GM21367 (cell line): ENCODE data around the gene CMTM2.
"Not testable (repeated sequence)": the region's sequence is repeated elsewhere in the genome, so short reads cannot be mapped to it uniquely, and the experiment has no call there.

ENCODE experiments used
- ATAC-seq: cut with Tn5 transposase; IDR thresholded peaks from one replicate; pipeline ENCODE4 v1.9.1; 2021; ENCODE audit not compliant: unreplicated experiment

Gene CMTM2

GRCh38 chr16:66552286-66553177 lies 26.7 kb upstream of the CMTM2 start, which contains the start of gene CKLF:
CKLF (plus strand) TSS chr16:66552576; CDS start chr16:66552716, 140 bp downstream.
- ATAC-seq: peak; percentile 55

- no peak for ATAC-seq
These were observed 26.0 kb upstream of the CMTM2 start for GRCh38 chr16:66553223-66553622.

- ATAC-seq: no peak
These were observed 25.2 kb upstream of the CMTM2 start for GRCh38 chr16:66554021-66554420.

GRCh38 chr16:66554495-66554894 lies 24.8 kb upstream of the CMTM2 start:
- ATAC-seq: no peak

GRCh38 chr16:66560107-66560506 lies 19.2 kb upstream of the CMTM2 start:
- ATAC-seq: no peak

GRCh38 chr16:66561381-66562080 lies 17.7 kb upstream of the CMTM2 start:
- no peak for ATAC-seq

GRCh38 chr16:66562409-66562808 lies 16.9 kb upstream of the CMTM2 start:
- no peak for ATAC-seq

DNA sequence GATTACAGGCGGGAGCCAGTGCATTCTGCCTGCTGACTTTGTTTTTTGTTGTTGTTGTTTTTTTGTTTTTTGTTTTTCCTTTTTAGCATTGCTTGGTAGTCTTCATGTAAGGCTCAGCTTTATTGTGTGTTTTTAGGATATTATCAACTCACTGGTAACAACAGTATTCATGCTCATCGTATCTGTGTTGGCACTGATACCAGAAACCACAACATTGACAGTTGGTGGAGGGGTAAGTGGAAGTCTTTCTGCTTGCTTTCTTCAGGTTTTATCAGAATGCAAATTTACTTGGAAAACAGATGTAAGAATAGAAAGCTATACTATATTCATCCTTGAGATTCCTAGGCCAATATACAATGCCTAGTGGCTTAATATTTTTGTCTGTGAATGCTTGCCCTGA lies 16.3 kb upstream of the CMTM2 start:
- ATAC-seq: no peak

GRCh38 chr16:66563574-66564334 lies 15.5 kb upstream of the CMTM2 start:
- ATAC-seq: no peak

GRCh38 chr16:66566051-66566901 lies 13.0 kb upstream of the CMTM2 start, which contains the start of gene CMTM1:
CMTM1 (plus strand) TSS chr16:66566439; CDS start chr16:66566514, 75 bp downstream.
- ATAC-seq: no peak

GRCh38 chr16:66567270-66567669 lies 12.0 kb upstream of the CMTM2 start:
- not testable (repeated sequence) for ATAC-seq

DNA sequence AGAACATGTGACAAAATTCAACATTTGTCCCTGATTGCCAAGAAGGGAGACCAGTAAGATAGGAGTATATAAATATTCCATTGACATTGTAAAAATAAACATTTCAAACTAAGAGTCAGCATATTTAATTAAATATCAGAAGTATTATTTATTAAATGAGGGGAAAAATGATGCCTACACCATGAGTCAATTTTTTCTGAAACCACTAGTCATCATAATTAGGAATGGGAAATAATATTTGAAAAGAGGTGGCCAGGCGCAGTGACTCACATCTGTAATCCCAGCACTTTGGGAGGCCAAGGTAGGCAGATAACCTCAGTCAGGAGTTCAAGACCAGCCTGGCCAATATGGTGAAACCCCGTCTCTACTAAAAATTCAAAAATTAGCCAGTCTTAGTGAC lies 10.9 kb upstream of the CMTM2 start:
- no peak for ATAC-seq

GRCh38 chr16:66569131-66569530 lies 10.1 kb upstream of the CMTM2 start:
- no peak for ATAC-seq

DNA sequence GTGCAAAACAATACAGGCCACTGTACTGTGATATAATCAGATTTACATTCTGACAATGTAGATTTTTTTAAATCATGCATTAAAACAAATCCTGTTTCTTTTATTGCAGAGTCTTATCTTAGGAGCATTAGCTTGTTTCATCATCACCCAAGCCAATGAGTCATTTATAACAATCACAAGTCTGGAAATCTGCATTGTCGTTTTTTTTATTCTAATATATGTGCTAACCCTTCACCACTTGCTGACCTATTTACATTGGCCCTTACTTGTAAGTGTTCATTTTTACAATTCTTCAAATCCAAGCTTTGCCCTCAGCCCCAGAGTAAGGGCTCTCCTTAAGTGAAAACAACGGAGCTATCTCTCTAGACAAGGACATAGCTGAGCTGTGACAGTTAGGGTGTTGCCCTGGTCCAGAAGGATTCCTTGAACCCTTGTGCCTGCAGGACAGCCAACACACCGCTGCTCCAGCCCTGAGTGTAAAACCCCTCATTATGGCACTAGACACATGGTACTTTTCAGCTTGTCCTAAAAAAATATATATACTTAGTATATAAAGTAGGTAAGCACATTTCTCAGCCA lies 9.3 kb upstream of the CMTM2 start:
- ATAC-seq: no peak

- no peak for ATAC-seq
These were observed 6.9 kb upstream of the CMTM2 start for GRCh38 chr16:66572356-66572755.

DNA sequence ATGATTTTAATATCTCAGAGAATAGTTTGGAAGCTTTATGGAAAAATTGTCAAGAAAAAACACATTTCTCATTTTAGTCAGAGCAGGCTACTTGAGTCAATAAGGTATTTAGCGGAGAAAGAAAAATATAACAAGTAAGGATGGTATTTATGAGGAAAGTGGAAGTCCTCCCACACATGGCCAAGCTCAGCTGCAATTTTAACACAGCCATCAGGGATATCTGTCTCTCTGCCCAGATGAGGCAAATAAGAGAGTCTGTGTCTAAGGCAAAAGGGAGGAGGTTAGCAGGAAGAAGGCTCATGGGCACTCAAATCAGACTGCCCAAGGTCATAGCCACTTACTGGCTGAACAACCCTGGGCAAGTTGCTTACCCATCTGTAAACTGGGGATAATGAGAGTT lies 5.2 kb upstream of the CMTM2 start:
- no peak for ATAC-seq

DNA sequence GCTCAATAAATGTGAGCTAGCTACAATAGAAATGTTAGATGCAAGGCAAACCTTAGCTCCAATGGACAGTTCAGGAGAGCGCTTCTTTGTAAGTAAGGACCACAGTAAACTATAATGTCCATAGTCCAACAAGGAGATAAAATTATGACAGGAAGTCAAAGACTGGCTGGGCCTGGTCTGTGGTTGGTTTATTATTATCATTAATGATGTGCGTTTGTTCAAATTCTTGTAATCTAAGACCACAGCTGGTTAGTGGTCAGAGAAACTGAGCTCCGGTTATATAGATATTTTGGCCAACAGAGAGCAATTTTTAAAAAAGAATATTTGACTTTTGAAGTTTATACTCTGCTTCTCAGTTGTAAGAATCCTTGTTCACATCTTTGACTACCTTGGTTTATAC lies 4.7 kb upstream of the CMTM2 start:
- ATAC-seq: no peak

DNA sequence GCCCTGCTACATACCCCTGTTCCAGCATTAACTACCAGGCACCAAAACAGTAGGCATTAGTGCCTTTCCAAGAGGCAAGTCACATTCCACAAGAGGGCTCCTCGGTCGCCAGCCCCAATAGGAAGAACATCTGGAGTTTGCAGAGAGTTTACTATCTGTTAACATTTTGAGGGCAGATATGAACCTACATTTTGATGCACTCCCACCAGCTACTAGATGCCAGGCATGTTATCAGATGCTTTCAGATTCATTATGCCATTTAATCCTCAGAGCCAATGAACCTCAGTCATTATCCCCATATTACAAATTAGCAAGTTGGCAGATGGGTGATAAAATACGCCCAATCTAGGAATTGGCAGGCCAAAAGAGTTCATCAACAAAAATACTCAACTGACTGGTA lies 4.2 kb upstream of the CMTM2 start:
- ATAC-seq: no peak

GRCh38 chr16:66576296-66576695 lies 3.0 kb upstream of the CMTM2 start:
- ATAC-seq: no peak

DNA sequence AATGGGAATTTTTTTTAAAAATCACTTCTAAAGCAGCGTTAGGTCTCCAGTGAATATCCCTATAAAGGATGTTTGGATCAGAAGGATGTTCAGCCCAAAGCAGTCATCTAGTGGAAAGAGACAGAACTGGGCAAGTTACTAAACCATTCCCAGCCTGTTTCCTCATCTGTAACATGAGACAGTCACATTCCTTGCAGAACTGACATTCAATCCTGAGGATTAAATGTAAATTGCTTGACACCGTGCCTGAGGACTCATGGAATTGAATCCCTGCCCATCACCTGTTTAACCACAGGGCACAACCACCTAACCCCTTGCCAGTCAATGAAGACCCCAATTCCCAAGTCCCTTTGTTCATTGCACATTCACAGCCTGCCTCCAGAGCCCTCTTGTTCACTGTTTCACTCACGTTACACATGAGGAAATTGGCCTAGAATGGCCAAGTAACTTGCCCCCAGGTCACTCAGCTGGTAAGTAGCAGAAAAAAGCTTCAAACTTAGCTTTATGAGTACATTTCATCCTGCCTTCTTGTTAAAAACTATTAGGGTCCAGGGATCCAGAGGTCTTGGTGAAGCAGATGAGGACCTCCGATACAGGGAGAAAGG lies 1.4 kb downstream of the CMTM2 start:
- ATAC-seq: no peak
